HCT116 (cell line): ENCODE results near the gene CT45A10. TPM values are rescaled to one million over a fixed set of nuclear protein-coding genes. Genes with fewer than 3 reads are reported as not detected.

Experiments used
- ATAC-seq: fragments of 200-7000 bp; cut with Tn5 transposase; 2 replicates; pipeline ENCODE4 v1.9.1; 2020; ENCODE audit warnings: mild to moderate bottlenecking, moderate library complexity
- BruUV-seq: library from RNA; stranded (reverse); fragments of 400-500 nt; replicated peaks from 2 replicates; lab custom pipeline; 2021; lab: Mats Ljungman, UMichigan
- CTCF ChIA-PET: fragments of 300-600 bp; sonication (Branson Sonifier 250); formaldehyde crosslinking; loops from one replicate; lab custom pipeline; 2021; ENCODE audit warnings: antibody characterized with exemption; lab: Charles Lee
- POLR2A ChIA-PET: fragments of 300-600, 350-600 bp; sonication (Branson Sonifier 250); formaldehyde crosslinking; loops from one replicate; lab custom pipeline; 2021; ENCODE audit warnings: antibody characterized with exemption; lab: Charles Lee
- RAD21 ChIA-PET, 2 experiments: fragments of 300-600 bp; sonication (Branson Sonifier 250); formaldehyde crosslinking; loops; one replicate each; lab custom pipeline; 2023; ENCODE audit warnings: low total read pairs in 2 of 2; ENCODE audit not compliant: uncharacterized antibody in 2 of 2, unreplicated experiment in 2 of 2, low non-redundant PET in 1 of 2; lab: Charles Lee
- DNase-seq: peaks from one replicate; pipeline ENCODE4 v3.0.0-alpha.2; 2010; ENCODE audit warnings: low read depth, low spot score
- H2AFZ ChIP-seq: fragments of 200-600 bp; shearing (Covaris generic), sonication (generic); 2 replicates; pipeline ENCODE4 v1.6.1; 2017; ENCODE audit warnings: low read depth, mixed run types, mixed read lengths, antibody characterized with exemption, low read length; ENCODE audit not compliant: poor library complexity, severe bottlenecking
- H3K27ac ChIP-seq: 2 replicates; pipeline ENCODE4 v1.5.1; 2012; ENCODE audit warnings: low read depth, low read length
- H3K27me3 ChIP-seq: fragments of 200-600 bp; sonication (generic); 2 replicates; pipeline ENCODE4 v1.6.1; 2016; ENCODE audit warnings: mixed run types, low read length, mixed read lengths; ENCODE audit not compliant: insufficient read depth
- H3K36me3 ChIP-seq, 2 experiments: fragments of 200-500 bp in 1 of 2; fragments of 200-600 bp in 1 of 2; sonication (Bioruptor generic) in 1 of 2; sonication (generic) in 1 of 2; 2 replicates each; pipeline versions ENCODE4 v1.5.1 to v1.6.1; 2014 to 2016; ENCODE audit warnings: low read length in 2 of 2, inconsistent platforms in 1 of 2, mixed read lengths in 1 of 2, mixed run types in 1 of 2; ENCODE audit not compliant: insufficient read depth in 2 of 2, control insufficient read depth in 1 of 2
- H3K4me1 ChIP-seq, 2 experiments: fragments of 200-600 bp in 1 of 2; sonication (generic) in 1 of 2; 2 replicates each; pipeline versions ENCODE4 v1.5.1 to v1.6.1; 2012 to 2017; ENCODE audit warnings: low read length in 2 of 2, inconsistent platforms in 1 of 2, mild to moderate bottlenecking in 1 of 2, mixed read lengths in 1 of 2, mixed run types in 1 of 2, moderate library complexity in 1 of 2; ENCODE audit not compliant: insufficient read depth in 2 of 2, control insufficient read depth in 1 of 2
- H3K4me2 ChIP-seq: fragments of 200-600 bp; sonication (generic); 2 replicates; pipeline ENCODE4 v1.6.1; 2017; ENCODE audit warnings: mixed run types, low read length, mixed read lengths
- H3K4me3 ChIP-seq, 2 experiments: fragments of 200-600 bp in 1 of 2; sonication (generic) in 1 of 2; replicated peaks in 1 of 2; 2 replicates each; pipeline ENCODE4 v1.5.1; 2011 to 2016; ENCODE audit warnings: low read length in 2 of 2, control low read depth in 1 of 2, low read depth in 1 of 2, mild to moderate bottlenecking in 1 of 2, mixed read lengths in 1 of 2, mixed run types in 1 of 2
- H3K79me2 ChIP-seq: fragments of 200-600 bp; sonication (generic); 2 replicates; pipeline ENCODE4 v1.6.1; 2017; ENCODE audit warnings: mild to moderate bottlenecking, mixed run types, low read length, moderate library complexity, mixed read lengths; ENCODE audit not compliant: insufficient read depth
- H3K9ac ChIP-seq: fragments of 200-600 bp; sonication (generic); 2 replicates; pipeline ENCODE4 v1.6.1; 2016; ENCODE audit warnings: low read length, mixed read lengths
- H3K9me2 ChIP-seq: fragments of 200-600 bp; sonication (generic), shearing (Covaris generic); 2 replicates; pipeline ENCODE4 v1.6.1; 2017; ENCODE audit warnings: mixed run types, mild to moderate bottlenecking, moderate library complexity; ENCODE audit not compliant: insufficient read depth
- H3K9me3 ChIP-seq, 2 experiments: fragments of 200-500 bp in 1 of 2; fragments of 200-600 bp in 1 of 2; sonication (Bioruptor generic) in 1 of 2; sonication (generic) in 1 of 2; 2 replicates each; pipeline ENCODE4 v1.6.1; 2014 to 2017; ENCODE audit warnings: low read length in 2 of 2, mixed read lengths in 2 of 2, inconsistent platforms in 1 of 2, low read depth in 1 of 2, mild to moderate bottlenecking in 1 of 2, mixed run types in 1 of 2, moderate library complexity in 1 of 2; ENCODE audit not compliant: control insufficient read depth in 1 of 2, insufficient read depth in 1 of 2
- H4K20me1 ChIP-seq: fragments of 200-600 bp; sonication (generic), shearing (Covaris generic); 2 replicates; pipeline ENCODE4 v1.6.1; 2017; ENCODE audit warnings: mixed run types, mild to moderate bottlenecking, moderate library complexity; ENCODE audit not compliant: insufficient read depth
- CBX3 ChIP-seq: IDR thresholded peaks from 2 replicates; pipeline ENCODE4 v1.6.1; 2012; ENCODE audit warnings: low read depth
- CEBPB ChIP-seq: IDR thresholded peaks from 2 replicates; pipeline ENCODE4 v1.6.1; 2012; ENCODE audit warnings: low read depth
- EGR1 ChIP-seq: IDR thresholded peaks from 2 replicates; pipeline ENCODE4 v1.6.1; 2012; ENCODE audit warnings: low read depth
- FOSL1 ChIP-seq: IDR thresholded peaks from 2 replicates; pipeline ENCODE4 v1.6.1; 2012; ENCODE audit warnings: low read depth
- JUND ChIP-seq: IDR thresholded peaks from 2 replicates; pipeline ENCODE4 v1.6.1; 2012
- POLR2A ChIP-seq: IDR thresholded peaks from 2 replicates; pipeline ENCODE4 v1.7.0; 2011; ENCODE audit warnings: borderline replicate concordance; ENCODE audit not compliant: insufficient read depth, insufficient read length; ENCODE audit errors: extremely low read depth
- RAD21 ChIP-seq: IDR thresholded peaks from 2 replicates; pipeline ENCODE4 v1.6.1; 2012; ENCODE audit warnings: low read depth, mild to moderate bottlenecking
- SIN3A ChIP-seq: IDR thresholded peaks from 2 replicates; pipeline ENCODE4 v1.6.1; 2012; ENCODE audit warnings: low read depth
- SRF ChIP-seq: IDR thresholded peaks from 2 replicates; pipeline ENCODE4 v1.6.1; 2012; ENCODE audit warnings: low read depth
- TCF7L2 ChIP-seq: IDR thresholded peaks from 2 replicates; pipeline ENCODE4 v1.7.0; 2011; ENCODE audit warnings: borderline replicate concordance, inconsistent platforms; ENCODE audit not compliant: insufficient read depth, insufficient read length; ENCODE audit errors: extremely low read depth
- ZFX ChIP-seq: fragments of 450-650 bp; IDR thresholded peaks from 2 replicates; pipeline ENCODE4 v1.6.1; 2017
- ZNF274 ChIP-seq: fragments of 200-500 bp; sonication (Bioruptor generic); IDR thresholded peaks from 2 replicates; pipeline ENCODE4 v1.6.1; 2014; ENCODE audit warnings: mild to moderate bottlenecking, low read depth, low read length, inconsistent platforms
- intact Hi-C: fragments of 100-400 bp; cut with micrococcal nuclease; formaldehyde crosslinking; loops from 2 replicates; pipeline ENCODE4 v1.10.0; 2022
- total RNA-seq: library from RNA; stranded (reverse); gene quantifications from one replicate; pipeline ENCODE4 v1.2.1, GENCODE V29; 2021; ENCODE audit not compliant: unreplicated experiment
- TF ChIP-seq, protein P1 (sequence below), 3 experiments: fragments of 200-600 bp in 1 of 3; sonication (generic) in 1 of 3; IDR thresholded peaks in 2 of 3; conservative IDR thresholded peaks in 1 of 3; 2 replicates each; pipeline ENCODE4 v1.5.1; 2012 to 2017; ENCODE audit warnings: low read depth in 2 of 3, low read length in 2 of 3, antibody characterized with exemption in 1 of 3, borderline replicate concordance in 1 of 3, control low read depth in 1 of 3, mild to moderate bottlenecking in 1 of 3, mixed read lengths in 1 of 3, mixed run types in 1 of 3, moderate library complexity in 1 of 3; ENCODE audit not compliant: insufficient read depth in 1 of 3
- TF ChIP-seq, protein P2 (sequence below): IDR thresholded peaks from 2 replicates; pipeline ENCODE4 v1.6.1; 2012

CT45A10 gene
- total RNA-seq, 1 experiment from 2014 or later: not detected

DNA sequence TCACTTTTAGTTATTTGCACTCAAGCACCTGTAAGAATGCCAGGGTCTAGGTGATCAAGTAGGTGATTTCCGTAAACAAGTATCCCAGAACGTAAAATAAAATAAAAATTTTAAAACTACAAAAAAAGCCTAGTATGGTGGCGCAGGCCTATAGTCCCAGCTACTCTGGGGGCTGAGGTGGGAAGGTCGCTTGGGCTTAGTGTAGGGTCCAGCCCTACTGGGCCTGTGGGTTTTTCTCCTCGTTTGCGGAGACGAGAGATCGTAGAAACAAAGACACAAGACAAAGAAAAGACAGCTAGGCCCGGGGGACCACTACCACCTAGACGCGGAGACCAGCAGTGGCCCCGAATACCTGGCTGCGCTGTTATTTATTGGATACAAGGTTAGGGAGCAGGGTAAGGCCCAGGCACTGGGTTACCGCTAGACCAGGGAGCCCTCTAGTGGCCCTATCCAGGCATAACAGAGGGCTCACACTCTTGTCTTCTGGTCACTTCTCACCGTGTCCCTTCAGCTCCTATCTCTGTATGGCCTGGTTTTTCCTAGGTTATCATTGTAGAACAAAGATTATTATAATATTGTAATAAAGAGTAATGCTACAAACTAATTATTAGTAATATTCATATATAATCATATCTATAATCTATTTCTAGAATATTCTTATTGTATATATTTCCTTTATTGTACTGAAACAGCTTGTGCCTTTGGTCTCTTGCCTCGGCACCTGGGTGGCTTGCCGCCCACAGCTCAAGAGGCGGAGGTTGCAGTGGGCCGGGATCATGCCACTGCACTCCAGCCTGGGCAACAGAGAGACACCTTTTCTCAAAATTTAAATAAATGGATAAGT lies 38.6 kb upstream of the CT45A10 start:
- intact Hi-C loops: loop anchor here (5.0 kb wide), 1 partner anchor 300 kb away; no protein-coding TSS in a partner anchor
- BruUV-seq: no TSS peak
- CTCF ChIA-PET: interaction anchor here (0.9 to 1.5 kb wide), 4 partner anchors 9 to 306 kb away, joined by 4 to 6 read pairs (median 5); no protein-coding TSS in a partner anchor

DNA sequence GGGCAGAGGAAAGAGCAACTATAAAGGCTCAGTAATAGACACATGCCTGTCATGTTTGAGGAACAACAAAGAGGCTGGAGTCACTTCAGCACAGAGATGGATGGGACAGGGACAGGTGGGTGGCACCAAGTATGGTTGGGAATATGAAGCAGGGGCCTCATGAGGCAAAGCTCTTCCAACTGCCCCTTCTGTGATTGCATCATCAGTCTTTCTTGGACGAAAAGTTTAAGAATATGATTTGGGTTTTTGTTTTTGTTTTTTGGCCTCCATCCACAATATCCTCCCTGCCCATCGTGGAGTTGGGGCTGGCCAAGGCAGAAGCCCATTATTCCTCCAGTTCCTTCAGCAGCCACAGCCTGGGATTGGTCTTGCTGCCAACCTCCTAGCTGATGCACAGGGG lies 34.7 kb upstream of the CT45A10 start:
- Histone ChIP-seq H3K79me2 (no peaks in the 10 kb centered on the region), H3K4me1 (no peaks in the 10 kb centered on the region), H3K27me3 (no peaks in the 10 kb centered on the region), H2AFZ (no peak overlapping the region), H3K36me3 (no peaks in the 10 kb centered on the region), H3K9me2 (no peaks in the 10 kb centered on the region), H3K4me2 (no peak overlapping the region), H3K4me3 (no peak overlapping the region), H3K9ac (no peak overlapping the region), H4K20me1 (no peaks in the 10 kb centered on the region), H3K27ac (no peak overlapping the region), H3K9me3 (no peaks in the 10 kb centered on the region)
- intact Hi-C loops: no loop called here
- POLR2A ChIA-PET: no interaction called here
- ATAC-seq (no peak), DNase-seq (no peak)
- BruUV-seq: no TSS peak
- RAD21 ChIA-PET: no interaction called here
- TF ChIP-seq, protein P1, sequence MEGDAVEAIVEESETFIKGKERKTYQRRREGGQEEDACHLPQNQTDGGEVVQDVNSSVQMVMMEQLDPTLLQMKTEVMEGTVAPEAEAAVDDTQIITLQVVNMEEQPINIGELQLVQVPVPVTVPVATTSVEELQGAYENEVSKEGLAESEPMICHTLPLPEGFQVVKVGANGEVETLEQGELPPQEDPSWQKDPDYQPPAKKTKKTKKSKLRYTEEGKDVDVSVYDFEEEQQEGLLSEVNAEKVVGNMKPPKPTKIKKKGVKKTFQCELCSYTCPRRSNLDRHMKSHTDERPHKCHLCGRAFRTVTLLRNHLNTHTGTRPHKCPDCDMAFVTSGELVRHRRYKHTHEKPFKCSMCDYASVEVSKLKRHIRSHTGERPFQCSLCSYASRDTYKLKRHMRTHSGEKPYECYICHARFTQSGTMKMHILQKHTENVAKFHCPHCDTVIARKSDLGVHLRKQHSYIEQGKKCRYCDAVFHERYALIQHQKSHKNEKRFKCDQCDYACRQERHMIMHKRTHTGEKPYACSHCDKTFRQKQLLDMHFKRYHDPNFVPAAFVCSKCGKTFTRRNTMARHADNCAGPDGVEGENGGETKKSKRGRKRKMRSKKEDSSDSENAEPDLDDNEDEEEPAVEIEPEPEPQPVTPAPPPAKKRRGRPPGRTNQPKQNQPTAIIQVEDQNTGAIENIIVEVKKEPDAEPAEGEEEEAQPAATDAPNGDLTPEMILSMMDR (IDR thresholded peaks at IDR 0.05 in 2 of 3, conservative IDR thresholded peaks at IDR 0.05 in 1 of 3; ENCODE audit: borderline replicate concordance in 1 of 3, insufficient read depth in 1 of 3, low read depth in 2 of 3, low read length in 2 of 3): no peak
- TF ChIP-seq POLR2A: no peak
- TF ChIP-seq CEBPB: no peak
- TF ChIP-seq RAD21: no peak
- TF ChIP-seq, protein P2, sequence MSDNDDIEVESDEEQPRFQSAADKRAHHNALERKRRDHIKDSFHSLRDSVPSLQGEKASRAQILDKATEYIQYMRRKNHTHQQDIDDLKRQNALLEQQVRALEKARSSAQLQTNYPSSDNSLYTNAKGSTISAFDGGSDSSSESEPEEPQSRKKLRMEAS: no peak
- TF ChIP-seq TCF7L2: no peak
- TF ChIP-seq SIN3A: no peak
- TF ChIP-seq SRF: no peak
- TF ChIP-seq ZNF274: no peak
- TF ChIP-seq EGR1: no peak
- TF ChIP-seq ZFX: no peak
- TF ChIP-seq CBX3: no peak
- no peak for TF ChIP-seq FOSL1
- CTCF ChIA-PET: no interaction called here

More for the DNA sequence above, 38.6 kb upstream of the CT45A10 start:
- no peaks in the 10 kb centered on the region for H4K20me1 ChIP-seq
- no peak overlapping the region for H3K9ac ChIP-seq
- no peaks in the 10 kb centered on the region for H3K4me1 ChIP-seq
- ChIA-PET POLR2A (no interaction called here), RAD21 (no interaction called here)
- DNase-seq: peak; percentile 6
- no peaks in the 10 kb centered on the region for H3K27me3 ChIP-seq
- no peaks in the 10 kb centered on the region for H3K9me3 ChIP-seq
- H3K79me2 ChIP-seq: no peaks in the 10 kb centered on the region
- no peaks in the 10 kb centered on the region for H3K9me2 ChIP-seq
- no peaks in the 10 kb centered on the region for H3K36me3 ChIP-seq
- TF ChIP-seq JUND: no peak
- TF ChIP-seq, protein P1 (IDR thresholded peaks at IDR 0.05 in 2 of 3, conservative IDR thresholded peaks at IDR 0.05 in 1 of 3; ENCODE audit: borderline replicate concordance in 1 of 3, insufficient read depth in 1 of 3, low read depth in 2 of 3, low read length in 2 of 3): peak; percentile 52 to 60 (median 54)
- TF ChIP-seq RAD21: peak; percentile 51
- peak; percentile 90 for ATAC-seq
- no peak overlapping the region for H2AFZ ChIP-seq
- no peak overlapping the region for H3K4me3 ChIP-seq
- H3K4me2 ChIP-seq: no peak overlapping the region
- no peak overlapping the region for H3K27ac ChIP-seq
